ENCODE data around the gene SLC35E1.

- TF ChIP-seq POLR2A (IDR thresholded peaks at IDR 0.05) (no peak), CTCF (IDR thresholded peaks at IDR 0.05) (no peak)
These were observed 32.4 kb upstream of the SLC35E1 start for GRCh38 chr19:16604615-16605014.

Measured in breast epithelium (tissue), 3 donors.